Caco-2 (cell line): Measurements from ENCODE around the gene STRA8. TPM values are rescaled to one million over a fixed set of nuclear protein-coding genes. Genes with fewer than 3 reads are reported as not detected.

ENCODE experiments used
- BruUV-seq: library from RNA; stranded (reverse); fragments of 400-500 nt; replicated peaks from 2 replicates; lab custom pipeline; 2021; lab: Mats Ljungman, UMichigan
- CTCF ChIA-PET: fragments of 300-600 bp; sonication (Branson Sonifier 250); formaldehyde crosslinking; loops from one replicate; lab custom pipeline; 2022; ENCODE audit warnings: antibody characterized with exemption; lab: Charles Lee
- POLR2A ChIA-PET: fragments of 300-600 bp; sonication (Branson Sonifier 250); formaldehyde crosslinking; loops from one replicate; lab custom pipeline; 2022; ENCODE audit warnings: antibody characterized with exemption; lab: Charles Lee
- DNase-seq, 2 experiments: peaks; one replicate each; pipeline versions ENCODE4 v3.0.0 to v3.0.0-alpha.2; 2020 to 2022
- H3K27me3 ChIP-seq: replicated peaks from 2 replicates; pipeline ENCODE4 v1.6.0; 2011; ENCODE audit warnings: low read length; ENCODE audit not compliant: control insufficient read depth, insufficient read depth
- H3K36me3 ChIP-seq: 2 replicates; pipeline ENCODE4 v1.5.1; 2011; ENCODE audit warnings: low read length; ENCODE audit not compliant: control insufficient read depth, insufficient read depth
- H3K4me1 ChIP-seq: fragments of 250-450 bp; sonication (Bioruptor Pico); 2 replicates; pipeline ENCODE4 v1.5.1; 2020; ENCODE audit warnings: mild to moderate bottlenecking
- H3K4me3 ChIP-seq: 2 replicates; pipeline ENCODE4 v1.5.1; 2011; ENCODE audit warnings: low read depth, mild to moderate bottlenecking, control low read depth, low read length
- H3K9me3 ChIP-seq: fragments of 250-450 bp; sonication (Bioruptor Pico); 2 replicates; pipeline ENCODE4 v1.5.1; 2020; ENCODE audit warnings: mild to moderate bottlenecking, moderate library complexity
- H3K27ac Mint-ChIP-seq: one replicate; pipeline ENCODE4 v1.8.0; 2022; ENCODE audit warnings: mixed read lengths; ENCODE audit not compliant: unreplicated experiment
- H3K27me3 Mint-ChIP-seq: one replicate; pipeline ENCODE4 v1.8.0; 2022; ENCODE audit warnings: mixed read lengths; ENCODE audit not compliant: insufficient read depth, unreplicated experiment
- H3K36me3 Mint-ChIP-seq: one replicate; pipeline ENCODE4 v1.8.0; 2022; ENCODE audit warnings: mild to moderate bottlenecking, mixed read lengths; ENCODE audit not compliant: insufficient read depth, unreplicated experiment
- H3K4me1 Mint-ChIP-seq: one replicate; pipeline ENCODE4 v1.8.0; 2022; ENCODE audit warnings: low read depth, mixed read lengths; ENCODE audit not compliant: unreplicated experiment
- H3K4me3 Mint-ChIP-seq: one replicate; pipeline ENCODE4 v1.8.0; 2022; ENCODE audit warnings: mild to moderate bottlenecking, moderate library complexity, mixed read lengths; ENCODE audit not compliant: unreplicated experiment
- H3K9me3 Mint-ChIP-seq: one replicate; pipeline ENCODE4 v1.8.0; 2022; ENCODE audit warnings: mixed read lengths; ENCODE audit not compliant: unreplicated experiment
- intact Hi-C: fragments of 100-400 bp; cut with micrococcal nuclease; formaldehyde crosslinking; loops from one replicate; pipeline ENCODE4 v1.10.0; 2022; ENCODE audit not compliant: unreplicated experiment
- total RNA-seq: library from RNA; stranded (reverse); gene quantifications from 2 replicates; pipeline ENCODE4 v1.2.3, GENCODE V29; 2022
- TF ChIP-seq, protein P1 (sequence below), 2 experiments: fragments of 200-600 bp in 1 of 2; IDR thresholded peaks; 1 replicate in 1 of 2; 2 replicates in 1 of 2; pipeline versions ENCODE4 v1.5.1 to v1.8.0; 2011 to 2022; ENCODE audit warnings: antibody characterized with exemption in 1 of 2, control low read depth in 1 of 2, inconsistent platforms in 1 of 2, low read depth in 1 of 2, low read length in 1 of 2, mild to moderate bottlenecking in 1 of 2, moderate library complexity in 1 of 2; ENCODE audit not compliant: insufficient read depth in 1 of 2, severe bottlenecking in 1 of 2, unreplicated experiment in 1 of 2

Gene STRA8
- total RNA-seq, 1 experiment from 2014 or later = not detected

GRCh38 chr7:135246191-135246825, 12.7 kb downstream of the STRA8 start:
- DNase-seq = no peak
- Histone ChIP-seq H3K4me1 (peaks cover 14% of the 10 kb centered on the region; the same call in 1 of the 2 replicates), H3K9me3 (no peaks in the 10 kb centered on the region), H3K36me3 (no peaks in the 10 kb centered on the region), H3K4me3 (no peak overlapping the region), H3K27me3 (no peaks in the 10 kb centered on the region)
- TF ChIP-seq, protein P1, sequence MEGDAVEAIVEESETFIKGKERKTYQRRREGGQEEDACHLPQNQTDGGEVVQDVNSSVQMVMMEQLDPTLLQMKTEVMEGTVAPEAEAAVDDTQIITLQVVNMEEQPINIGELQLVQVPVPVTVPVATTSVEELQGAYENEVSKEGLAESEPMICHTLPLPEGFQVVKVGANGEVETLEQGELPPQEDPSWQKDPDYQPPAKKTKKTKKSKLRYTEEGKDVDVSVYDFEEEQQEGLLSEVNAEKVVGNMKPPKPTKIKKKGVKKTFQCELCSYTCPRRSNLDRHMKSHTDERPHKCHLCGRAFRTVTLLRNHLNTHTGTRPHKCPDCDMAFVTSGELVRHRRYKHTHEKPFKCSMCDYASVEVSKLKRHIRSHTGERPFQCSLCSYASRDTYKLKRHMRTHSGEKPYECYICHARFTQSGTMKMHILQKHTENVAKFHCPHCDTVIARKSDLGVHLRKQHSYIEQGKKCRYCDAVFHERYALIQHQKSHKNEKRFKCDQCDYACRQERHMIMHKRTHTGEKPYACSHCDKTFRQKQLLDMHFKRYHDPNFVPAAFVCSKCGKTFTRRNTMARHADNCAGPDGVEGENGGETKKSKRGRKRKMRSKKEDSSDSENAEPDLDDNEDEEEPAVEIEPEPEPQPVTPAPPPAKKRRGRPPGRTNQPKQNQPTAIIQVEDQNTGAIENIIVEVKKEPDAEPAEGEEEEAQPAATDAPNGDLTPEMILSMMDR (IDR thresholded peaks at IDR 0.05; ENCODE audit: insufficient read depth in 1 of 2, low read depth in 1 of 2, low read length in 1 of 2, severe bottlenecking in 1 of 2, unreplicated experiment in 1 of 2) = no peak
- BruUV-seq = no TSS peak
- H3K9me3 Mint-ChIP-seq = no peaks in the 10 kb centered on the region
- H3K4me3 Mint-ChIP-seq = no peak overlapping the region
- no peak overlapping the region for H3K27ac Mint-ChIP-seq
- peaks cover 2% of the 10 kb centered on the region for H3K27me3 Mint-ChIP-seq
- H3K4me1 Mint-ChIP-seq = no peaks in the 10 kb centered on the region
- H3K36me3 Mint-ChIP-seq = no peaks in the 10 kb centered on the region
- ChIA-PET CTCF (no interaction called here), POLR2A (interaction anchor here (0.6 kb wide), 1 partner anchor 118 kb away, joined by 4 read pairs; no protein-coding TSS in a partner anchor)
- intact Hi-C loops = no loop called here

GRCh38 chr7:135247746-135248471, 14.3 kb downstream of the STRA8 start:
- no peaks in the 10 kb centered on the region for H3K9me3 Mint-ChIP-seq
- H3K36me3 Mint-ChIP-seq = no peaks in the 10 kb centered on the region
- peak overlapping the region; percentile 70 for H3K27ac Mint-ChIP-seq
- TF ChIP-seq, protein P1 (IDR thresholded peaks at IDR 0.05; ENCODE audit: insufficient read depth in 1 of 2, low read depth in 1 of 2, low read length in 1 of 2, severe bottlenecking in 1 of 2, unreplicated experiment in 1 of 2) = no peak
- ChIA-PET CTCF (interaction anchor here (0.6 kb wide), 1 partner anchor 421 kb away, joined by 3 read pairs; no protein-coding TSS in a partner anchor), POLR2A (interaction anchor here (0.6 kb wide), 1 partner anchor 486 kb away, joined by 3 read pairs; no protein-coding TSS in a partner anchor)
- H3K4me3 Mint-ChIP-seq = no peak overlapping the region
- H3K27me3 ChIP-seq = no peaks in the 10 kb centered on the region
- intact Hi-C loops = no loop called here
- no TSS peak for BruUV-seq
- H3K36me3 ChIP-seq = no peaks in the 10 kb centered on the region
- no peaks in the 10 kb centered on the region for H3K4me1 Mint-ChIP-seq
- no peaks in the 10 kb centered on the region for H3K27me3 Mint-ChIP-seq
- H3K9me3 ChIP-seq = no peaks in the 10 kb centered on the region
- peaks cover 14% of the 10 kb centered on the region; the same call in 1 of the 2 replicates for H3K4me1 ChIP-seq
- no peak overlapping the region for H3K4me3 ChIP-seq
- DNase-seq = peak; percentile 53 to 63

GRCh38 chr7:135248546-135248945, 14.9 kb downstream of the STRA8 start:
- Histone ChIP-seq H3K4me3 (no peak overlapping the region), H3K9me3 (no peaks in the 10 kb centered on the region), H3K4me1 (peaks cover 14% of the 10 kb centered on the region; the same call in 1 of the 2 replicates), H3K36me3 (no peaks in the 10 kb centered on the region), H3K27me3 (no peaks in the 10 kb centered on the region)
- no TSS peak for BruUV-seq
- ChIA-PET POLR2A (no interaction called here), CTCF (interaction anchor here (0.6 kb wide), 1 partner anchor 422 kb away, joined by 3 read pairs; no protein-coding TSS in a partner anchor)
- Mint-ChIP-seq H3K27ac (no peak overlapping the region), H3K4me3 (no peak overlapping the region), H3K4me1 (no peaks in the 10 kb centered on the region), H3K27me3 (no peaks in the 10 kb centered on the region), H3K9me3 (no peaks in the 10 kb centered on the region), H3K36me3 (no peaks in the 10 kb centered on the region)
- TF ChIP-seq, protein P1 (IDR thresholded peaks at IDR 0.05; ENCODE audit: insufficient read depth in 1 of 2, low read depth in 1 of 2, low read length in 1 of 2, severe bottlenecking in 1 of 2, unreplicated experiment in 1 of 2) = no peak
- no peak for DNase-seq
- intact Hi-C loops = no loop called here
